ENCODE results near the gene PGA3.
"Not testable (repeated sequence)": the region's sequence is repeated elsewhere in the genome, so short reads cannot be mapped to it uniquely, and the experiment has no call there.

PGA3 gene

GRCh38 chr11:61202950-61203746, at the start of gene PGA3:
PGA3 (plus strand) TSS chr11:61203515; CDS start chr11:61203565, 50 bp downstream.
- not testable (repeated sequence) for DNase-seq

- DNase-seq = no peak
Measured at GRCh38 chr11:61153593-61154095, 49.7 kb upstream of the PGA3 start.

- no peak for DNase-seq
Measured at GRCh38 chr11:61154528-61154927, 48.8 kb upstream of the PGA3 start.

GRCh38 chr11:61155312-61155711, 48.0 kb upstream of the PGA3 start:
- no peak for DNase-seq

- no peak for DNase-seq
Measured at GRCh38 chr11:61155741-61156140, 47.6 kb upstream of the PGA3 start.

GRCh38 chr11:61157743-61158142, 45.6 kb upstream of the PGA3 start:
- no peak for DNase-seq

GRCh38 chr11:61158691-61159381, 44.5 kb upstream of the PGA3 start:
- no peak for DNase-seq

- no peak for DNase-seq
Measured at GRCh38 chr11:61160487-61161189, 42.7 kb upstream of the PGA3 start.

GRCh38 chr11:61161190-61162091, 41.9 kb upstream of the PGA3 start, which contains the start of gene VPS37C:
VPS37C (minus strand) TSS chr11:61161426; CDS start chr11:61138829, 22,597 bp downstream.
- DNase-seq = peak; percentile 94

- peak; percentile 70 for DNase-seq
Measured at GRCh38 chr11:61162092-61162941, 41.0 kb upstream of the PGA3 start.

- no peak for DNase-seq
Measured at GRCh38 chr11:61163021-61163420, 40.3 kb upstream of the PGA3 start.

GRCh38 chr11:61163714-61164605, 39.4 kb upstream of the PGA3 start:
- peak; percentile 63 for DNase-seq

- no peak for DNase-seq
Measured at GRCh38 chr11:61164606-61165424, 38.5 kb upstream of the PGA3 start.

- DNase-seq = not testable (repeated sequence)
Measured at GRCh38 chr11:61165785-61166184, 37.5 kb upstream of the PGA3 start.

- not testable (repeated sequence) for DNase-seq
Measured at GRCh38 chr11:61166331-61166730, 37.0 kb upstream of the PGA3 start.

GRCh38 chr11:61168042-61168688, 35.1 kb upstream of the PGA3 start:
- DNase-seq = no peak

- no peak for DNase-seq
Measured at GRCh38 chr11:61168800-61169199, 34.5 kb upstream of the PGA3 start.

- no peak for DNase-seq
Measured at GRCh38 chr11:61170566-61170965, 32.7 kb upstream of the PGA3 start.

GRCh38 chr11:61171907-61172306, 31.4 kb upstream of the PGA3 start:
- no peak for DNase-seq
